HepG2 (cell line): ENCODE results near the gene S100A11. TPM values are rescaled to one million over a fixed set of nuclear protein-coding genes. Genes with fewer than 3 reads are reported as not detected.

Experiments
- FOXA3 ChIP-seq: IDR thresholded peaks from 2 replicates; pipeline ENCODE4 v1.6.1; 2016; ENCODE audit warnings: missing genetic modification reagents, missing compliant biosample characterization
- NRL ChIP-seq: sonication (generic); formaldehyde crosslinking; IDR thresholded peaks from 2 replicates; pipeline ENCODE4 v1.5.0; 2020; ENCODE audit warnings: missing genetic modification reagents, mild to moderate bottlenecking, moderate library complexity, borderline replicate concordance
- SNRNP70 ChIP-seq: fragments of 200-400 bp; formaldehyde crosslinking; IDR thresholded peaks from 2 replicates; pipeline ENCODE4 v1.6.1; 2017; ENCODE audit warnings: mild to moderate bottlenecking, low read depth, low read length, moderate library complexity
- ZFX ChIP-seq: sonication (generic); formaldehyde crosslinking; IDR thresholded peaks from 2 replicates; pipeline ENCODE4 v1.4.0; 2020; ENCODE audit warnings: mild to moderate bottlenecking, low read depth, missing genetic modification reagents, moderate library complexity
- ZNF7 ChIP-seq: IDR thresholded peaks from 2 replicates; pipeline ENCODE4 v1.6.1; 2016; ENCODE audit warnings: missing biosample characterization, missing genetic modification reagents
- polyA plus RNA-seq, 8 experiments: library from polyadenylated mRNA; depleted of rRNA in 3 of 8; stranded (reverse) in 7 of 8; unstranded in 1 of 8; fragments of >200 nt; fragmentation: Illumina TruSeq in 4 of 8; extraction: Trizol in 4 of 8; gene quantifications; 2 replicates each; pipeline versions ENCODE4 v1.2.1 to v1.2.3, GENCODE V29; 2011 to 2016; ENCODE audit warnings: low read depth in 4 of 8, missing spikeins in 1 of 8, mixed read lengths in 1 of 8; ENCODE audit not compliant: insufficient read depth in 1 of 8
- total RNA-seq, 5 experiments: library from RNA; depleted of rRNA; stranded (reverse); fragments of >200 nt; fragmentation: Illumina TruSeq; extraction: Trizol; gene quantifications; 2 replicates each; pipeline ENCODE4 v1.2.3, GENCODE V29; 2016; ENCODE audit warnings: low read depth in 1 of 5
- TF ChIP-seq, protein P1 (sequence below): IDR thresholded peaks from 2 replicates; pipeline ENCODE4 v1.6.1; 2016
- TF ChIP-seq, protein P2 (sequence below): sonication (generic); formaldehyde crosslinking; IDR thresholded peaks from 2 replicates; pipeline ENCODE4 v1.4.0; 2020; ENCODE audit warnings: missing genetic modification reagents
- TF ChIP-seq, protein P3 (sequence below): sonication (generic); formaldehyde crosslinking; IDR thresholded peaks from 2 replicates; pipeline ENCODE4 v1.4.0; 2020; ENCODE audit warnings: mild to moderate bottlenecking, missing genetic modification reagents, borderline replicate concordance
- TF ChIP-seq, protein P4 (sequence below): sonication (generic); formaldehyde crosslinking; IDR thresholded peaks from 2 replicates; pipeline ENCODE4 v1.5.1; 2020; ENCODE audit warnings: mild to moderate bottlenecking, missing genetic modification reagents
- TF ChIP-seq, protein P5 (sequence below): IDR thresholded peaks from 2 replicates; pipeline ENCODE4 v1.6.1; 2012; ENCODE audit warnings: low read length, improper control_type of control experiment

The S100A11 gene
- total and polyA plus RNA-seq, 2 of the 13 experiments (the other 11 are each of a cell fraction or from before 2014, with no cell fraction given) = 6.6 to 34.4 TPM

DNA sequence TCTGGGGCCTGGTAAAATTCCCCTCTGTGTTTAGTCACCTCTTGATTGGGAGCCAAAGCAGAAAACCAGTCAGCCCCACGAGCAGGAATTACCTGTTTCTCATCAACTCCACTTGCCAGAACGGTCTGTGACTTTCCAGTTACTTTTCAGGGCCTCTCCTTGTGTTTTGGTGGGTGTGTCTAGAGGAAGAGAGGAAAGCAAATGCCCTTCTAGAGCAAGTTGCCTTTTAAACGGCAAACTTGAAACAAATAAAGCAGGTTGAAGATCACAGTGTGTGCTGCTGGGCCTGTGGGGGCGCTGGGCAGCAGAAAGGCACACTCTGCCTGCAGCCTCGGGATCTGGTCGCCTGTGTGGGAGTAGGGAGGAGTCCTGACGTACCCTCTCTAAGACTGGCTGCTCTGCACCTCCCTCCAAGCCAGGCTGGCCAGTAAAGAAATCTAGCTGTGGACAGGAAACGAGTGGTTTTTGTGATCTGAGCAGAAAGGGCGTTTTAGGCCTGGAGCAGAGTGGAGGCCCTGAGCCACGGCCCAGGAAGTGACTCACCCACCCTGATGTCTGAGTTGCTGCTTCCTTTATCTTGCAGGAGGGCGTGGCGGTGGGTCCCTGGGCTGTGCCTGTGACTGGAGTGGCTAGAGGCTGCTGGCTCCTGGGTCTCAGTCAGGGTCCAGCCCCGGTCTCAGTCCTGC is 11.1 kb upstream of the S100A11 start (continued):
- TF ChIP-seq FOXA3 (CRISPR knock-in tag) (peak; percentile 27), ZFX (peak; percentile 97), SNRNP70 (no peak), ZNF7 (no peak), NRL (CRISPR knock-in tag) (0 out of 2 replicates have a peak, but pooled peaks have one; percentile 52)
- TF ChIP-seq, protein P1, sequence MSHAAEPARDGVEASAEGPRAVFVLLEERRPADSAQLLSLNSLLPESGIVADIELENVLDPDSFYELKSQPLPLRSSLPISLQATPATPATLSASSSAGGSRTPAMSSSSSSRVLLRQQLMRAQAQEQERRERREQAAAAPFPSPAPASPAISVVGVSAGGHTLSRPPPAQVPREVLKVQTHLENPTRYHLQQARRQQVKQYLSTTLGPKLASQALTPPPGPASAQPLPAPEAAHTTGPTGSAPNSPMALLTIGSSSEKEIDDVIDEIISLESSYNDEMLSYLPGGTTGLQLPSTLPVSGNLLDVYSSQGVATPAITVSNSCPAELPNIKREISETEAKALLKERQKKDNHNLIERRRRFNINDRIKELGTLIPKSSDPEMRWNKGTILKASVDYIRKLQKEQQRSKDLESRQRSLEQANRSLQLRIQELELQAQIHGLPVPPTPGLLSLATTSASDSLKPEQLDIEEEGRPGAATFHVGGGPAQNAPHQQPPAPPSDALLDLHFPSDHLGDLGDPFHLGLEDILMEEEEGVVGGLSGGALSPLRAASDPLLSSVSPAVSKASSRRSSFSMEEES (CRISPR knock-in tag) = 0 out of 2 replicates have a peak, but pooled peaks have one; percentile 2
- TF ChIP-seq, protein P2, sequence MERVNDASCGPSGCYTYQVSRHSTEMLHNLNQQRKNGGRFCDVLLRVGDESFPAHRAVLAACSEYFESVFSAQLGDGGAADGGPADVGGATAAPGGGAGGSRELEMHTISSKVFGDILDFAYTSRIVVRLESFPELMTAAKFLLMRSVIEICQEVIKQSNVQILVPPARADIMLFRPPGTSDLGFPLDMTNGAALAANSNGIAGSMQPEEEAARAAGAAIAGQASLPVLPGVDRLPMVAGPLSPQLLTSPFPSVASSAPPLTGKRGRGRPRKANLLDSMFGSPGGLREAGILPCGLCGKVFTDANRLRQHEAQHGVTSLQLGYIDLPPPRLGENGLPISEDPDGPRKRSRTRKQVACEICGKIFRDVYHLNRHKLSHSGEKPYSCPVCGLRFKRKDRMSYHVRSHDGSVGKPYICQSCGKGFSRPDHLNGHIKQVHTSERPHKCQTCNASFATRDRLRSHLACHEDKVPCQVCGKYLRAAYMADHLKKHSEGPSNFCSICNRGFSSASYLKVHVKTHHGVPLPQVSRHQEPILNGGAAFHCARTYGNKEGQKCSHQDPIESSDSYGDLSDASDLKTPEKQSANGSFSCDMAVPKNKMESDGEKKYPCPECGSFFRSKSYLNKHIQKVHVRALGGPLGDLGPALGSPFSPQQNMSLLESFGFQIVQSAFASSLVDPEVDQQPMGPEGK (CRISPR knock-in tag) = peak; percentile 51
- TF ChIP-seq, protein P3, sequence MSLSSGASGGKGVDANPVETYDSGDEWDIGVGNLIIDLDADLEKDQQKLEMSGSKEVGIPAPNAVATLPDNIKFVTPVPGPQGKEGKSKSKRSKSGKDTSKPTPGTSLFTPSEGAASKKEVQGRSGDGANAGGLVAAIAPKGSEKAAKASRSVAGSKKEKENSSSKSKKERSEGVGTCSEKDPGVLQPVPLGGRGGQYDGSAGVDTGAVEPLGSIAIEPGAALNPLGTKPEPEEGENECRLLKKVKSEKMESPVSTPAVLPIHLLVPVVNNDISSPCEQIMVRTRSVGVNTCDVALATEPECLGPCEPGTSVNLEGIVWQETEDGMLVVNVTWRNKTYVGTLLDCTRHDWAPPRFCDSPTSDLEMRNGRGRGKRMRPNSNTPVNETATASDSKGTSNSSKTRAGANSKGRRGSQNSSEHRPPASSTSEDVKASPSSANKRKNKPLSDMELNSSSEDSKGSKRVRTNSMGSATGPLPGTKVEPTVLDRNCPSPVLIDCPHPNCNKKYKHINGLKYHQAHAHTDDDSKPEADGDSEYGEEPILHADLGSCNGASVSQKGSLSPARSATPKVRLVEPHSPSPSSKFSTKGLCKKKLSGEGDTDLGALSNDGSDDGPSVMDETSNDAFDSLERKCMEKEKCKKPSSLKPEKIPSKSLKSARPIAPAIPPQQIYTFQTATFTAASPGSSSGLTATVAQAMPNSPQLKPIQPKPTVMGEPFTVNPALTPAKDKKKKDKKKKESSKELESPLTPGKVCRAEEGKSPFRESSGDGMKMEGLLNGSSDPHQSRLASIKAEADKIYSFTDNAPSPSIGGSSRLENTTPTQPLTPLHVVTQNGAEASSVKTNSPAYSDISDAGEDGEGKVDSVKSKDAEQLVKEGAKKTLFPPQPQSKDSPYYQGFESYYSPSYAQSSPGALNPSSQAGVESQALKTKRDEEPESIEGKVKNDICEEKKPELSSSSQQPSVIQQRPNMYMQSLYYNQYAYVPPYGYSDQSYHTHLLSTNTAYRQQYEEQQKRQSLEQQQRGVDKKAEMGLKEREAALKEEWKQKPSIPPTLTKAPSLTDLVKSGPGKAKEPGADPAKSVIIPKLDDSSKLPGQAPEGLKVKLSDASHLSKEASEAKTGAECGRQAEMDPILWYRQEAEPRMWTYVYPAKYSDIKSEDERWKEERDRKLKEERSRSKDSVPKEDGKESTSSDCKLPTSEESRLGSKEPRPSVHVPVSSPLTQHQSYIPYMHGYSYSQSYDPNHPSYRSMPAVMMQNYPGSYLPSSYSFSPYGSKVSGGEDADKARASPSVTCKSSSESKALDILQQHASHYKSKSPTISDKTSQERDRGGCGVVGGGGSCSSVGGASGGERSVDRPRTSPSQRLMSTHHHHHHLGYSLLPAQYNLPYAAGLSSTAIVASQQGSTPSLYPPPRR (CRISPR knock-in tag) = no peak; the same call in 1 of the 2 replicates
- TF ChIP-seq, protein P4, sequence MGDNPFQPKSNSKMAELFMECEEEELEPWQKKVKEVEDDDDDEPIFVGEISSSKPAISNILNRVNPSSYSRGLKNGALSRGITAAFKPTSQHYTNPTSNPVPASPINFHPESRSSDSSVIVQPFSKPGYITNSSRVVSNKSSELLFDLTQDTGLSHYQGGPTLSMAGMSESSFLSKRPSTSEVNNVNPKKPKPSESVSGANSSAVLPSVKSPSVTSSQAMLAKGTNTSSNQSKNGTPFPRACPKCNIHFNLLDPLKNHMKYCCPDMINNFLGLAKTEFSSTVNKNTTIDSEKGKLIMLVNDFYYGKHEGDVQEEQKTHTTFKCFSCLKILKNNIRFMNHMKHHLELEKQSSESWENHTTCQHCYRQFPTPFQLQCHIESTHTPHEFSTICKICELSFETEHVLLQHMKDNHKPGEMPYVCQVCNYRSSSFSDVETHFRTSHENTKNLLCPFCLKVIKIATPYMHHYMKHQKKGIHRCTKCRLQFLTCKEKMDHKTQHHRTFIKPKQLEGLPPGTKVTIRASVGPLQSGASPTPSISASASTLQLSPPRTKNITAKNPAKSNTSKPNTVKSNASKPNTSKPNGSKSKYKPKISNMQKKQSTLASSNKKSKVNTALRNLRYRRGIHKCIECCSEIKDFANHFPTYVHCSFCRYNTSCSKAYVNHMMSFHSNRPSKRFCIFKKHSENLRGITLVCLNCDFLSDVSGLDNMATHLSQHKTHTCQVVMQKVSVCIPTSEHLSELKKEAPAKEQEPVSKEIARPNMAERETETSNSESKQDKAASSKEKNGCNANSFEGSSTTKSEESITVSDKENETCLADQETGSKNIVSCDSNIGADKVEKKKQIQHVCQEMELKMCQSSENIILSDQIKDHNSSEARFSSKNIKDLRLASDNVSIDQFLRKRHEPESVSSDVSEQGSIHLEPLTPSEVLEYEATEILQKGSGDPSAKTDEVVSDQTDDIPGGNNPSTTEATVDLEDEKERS = no peak
- TF ChIP-seq, protein P5, sequence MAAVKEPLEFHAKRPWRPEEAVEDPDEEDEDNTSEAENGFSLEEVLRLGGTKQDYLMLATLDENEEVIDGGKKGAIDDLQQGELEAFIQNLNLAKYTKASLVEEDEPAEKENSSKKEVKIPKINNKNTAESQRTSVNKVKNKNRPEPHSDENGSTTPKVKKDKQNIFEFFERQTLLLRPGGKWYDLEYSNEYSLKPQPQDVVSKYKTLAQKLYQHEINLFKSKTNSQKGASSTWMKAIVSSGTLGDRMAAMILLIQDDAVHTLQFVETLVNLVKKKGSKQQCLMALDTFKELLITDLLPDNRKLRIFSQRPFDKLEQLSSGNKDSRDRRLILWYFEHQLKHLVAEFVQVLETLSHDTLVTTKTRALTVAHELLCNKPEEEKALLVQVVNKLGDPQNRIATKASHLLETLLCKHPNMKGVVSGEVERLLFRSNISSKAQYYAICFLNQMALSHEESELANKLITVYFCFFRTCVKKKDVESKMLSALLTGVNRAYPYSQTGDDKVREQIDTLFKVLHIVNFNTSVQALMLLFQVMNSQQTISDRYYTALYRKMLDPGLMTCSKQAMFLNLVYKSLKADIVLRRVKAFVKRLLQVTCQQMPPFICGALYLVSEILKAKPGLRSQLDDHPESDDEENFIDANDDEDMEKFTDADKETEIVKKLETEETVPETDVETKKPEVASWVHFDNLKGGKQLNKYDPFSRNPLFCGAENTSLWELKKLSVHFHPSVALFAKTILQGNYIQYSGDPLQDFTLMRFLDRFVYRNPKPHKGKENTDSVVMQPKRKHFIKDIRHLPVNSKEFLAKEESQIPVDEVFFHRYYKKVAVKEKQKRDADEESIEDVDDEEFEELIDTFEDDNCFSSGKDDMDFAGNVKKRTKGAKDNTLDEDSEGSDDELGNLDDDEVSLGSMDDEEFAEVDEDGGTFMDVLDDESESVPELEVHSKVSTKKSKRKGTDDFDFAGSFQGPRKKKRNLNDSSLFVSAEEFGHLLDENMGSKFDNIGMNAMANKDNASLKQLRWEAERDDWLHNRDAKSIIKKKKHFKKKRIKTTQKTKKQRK = no peak
